Cardiac septum (tissue), 1 donor: ENCODE measurements around the gene SLC10A2. TPM values are rescaled to one million over a fixed set of nuclear protein-coding genes. Genes with fewer than 3 reads are reported as not detected.
"Not testable (repeated sequence)": the region's sequence is repeated elsewhere in the genome, so short reads cannot be mapped to it uniquely, and the experiment has no call there.

ENCODE experiments used
- DNase-seq: peaks from one replicate; pipeline ENCODE4 v3.0.0-alpha.2; 2020; ENCODE audit warnings: low spot score
- intact Hi-C: fragments of 100-400 bp; cut with DNase I; formaldehyde crosslinking; loops from one replicate; pipeline ENCODE4 v1.14.0; 2022
- long read RNA-seq: library from polyadenylated mRNA; unstranded; transcript quantifications from one replicate; pipeline ENCODE4 v2.0.0, GENCODE V29; 2021
- total RNA-seq: library from RNA; stranded (reverse); fragmentation: NEBNext Ultra II Directional; extraction: Animal tissue kit (Norgen Biotek cat#: 25700); gene quantifications from one replicate; pipeline ENCODE4 v1.2.1, GENCODE V29; 2021
- donor health status: DM: no; HTN: no; CAD: no.

SLC10A2 gene, protein sequence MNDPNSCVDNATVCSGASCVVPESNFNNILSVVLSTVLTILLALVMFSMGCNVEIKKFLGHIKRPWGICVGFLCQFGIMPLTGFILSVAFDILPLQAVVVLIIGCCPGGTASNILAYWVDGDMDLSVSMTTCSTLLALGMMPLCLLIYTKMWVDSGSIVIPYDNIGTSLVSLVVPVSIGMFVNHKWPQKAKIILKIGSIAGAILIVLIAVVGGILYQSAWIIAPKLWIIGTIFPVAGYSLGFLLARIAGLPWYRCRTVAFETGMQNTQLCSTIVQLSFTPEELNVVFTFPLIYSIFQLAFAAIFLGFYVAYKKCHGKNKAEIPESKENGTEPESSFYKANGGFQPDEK
- total RNA-seq: not detected
- long read RNA-seq: 0 reads

DNA sequence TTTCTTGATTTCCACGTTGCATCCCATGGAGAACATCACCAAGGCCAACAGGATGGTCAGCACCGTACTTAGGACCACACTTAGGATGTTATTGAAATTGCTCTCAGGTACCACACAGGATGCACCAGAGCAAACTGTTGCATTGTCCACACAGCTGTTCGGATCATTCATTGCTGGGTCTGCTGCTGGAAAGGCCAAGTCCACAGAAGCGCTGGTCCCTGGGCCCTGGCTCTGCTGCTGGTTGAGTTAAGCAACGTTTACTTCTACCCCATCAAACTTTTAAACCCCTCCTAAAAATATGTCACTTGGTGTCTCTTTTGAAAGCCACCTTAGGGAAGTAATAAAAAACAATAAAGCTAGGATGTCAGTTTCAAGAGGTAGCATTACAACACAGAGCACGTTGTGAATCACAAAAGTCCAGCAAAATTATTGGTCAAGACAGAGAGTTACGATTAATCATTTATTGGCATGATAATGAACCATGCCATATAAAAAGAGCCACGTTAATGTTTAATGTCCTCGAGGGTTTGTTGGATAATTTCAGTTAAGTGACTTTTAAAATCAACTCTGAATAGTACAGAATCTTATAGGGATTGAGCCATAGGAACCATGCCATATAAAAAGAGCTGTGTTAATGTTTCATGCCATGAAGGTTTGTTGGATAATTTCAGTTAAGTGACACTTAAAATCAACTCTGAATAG, at the start of gene SLC10A2:
TSS of gene SLC10A2 (minus strand) at position 339 of the 702 bp plus-strand sequence. CDS start at position 171, 168 bp downstream.
- intact Hi-C loops: no loop called here
- DNase-seq: no peak

DNA sequence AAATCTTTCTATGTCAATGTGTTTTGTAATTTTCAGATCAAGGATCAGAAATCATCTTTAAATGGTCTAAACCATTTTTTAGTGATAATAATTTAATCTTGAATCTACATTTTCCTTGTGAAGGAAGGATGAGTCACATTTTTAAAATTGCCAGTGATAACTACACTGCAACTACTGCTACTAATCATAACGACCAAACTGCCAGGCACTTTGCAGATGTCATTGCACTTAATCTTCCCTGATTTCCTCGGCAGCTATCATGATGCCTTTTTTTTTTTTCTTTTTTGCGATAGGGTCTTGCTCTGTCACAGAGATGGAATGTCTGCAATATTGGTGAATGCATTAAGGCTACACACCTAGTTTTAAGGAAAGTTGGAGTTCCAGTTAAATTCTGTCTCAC, 41.4 kb upstream of the SLC10A2 start:
- DNase-seq: no peak
- intact Hi-C loops: no loop called here

- no peak for DNase-seq
- intact Hi-C loops: no loop called here
These were observed 38.1 kb upstream of the SLC10A2 start for GRCh38 chr13:103104340-103104739.

GRCh38 chr13:103103456-103103855, 37.2 kb upstream of the SLC10A2 start:
- DNase-seq, intact Hi-C loops: not testable (repeated sequence)

GRCh38 chr13:103102482-103102881, 36.3 kb upstream of the SLC10A2 start:
- no peak for DNase-seq
- intact Hi-C loops: no loop called here

DNA sequence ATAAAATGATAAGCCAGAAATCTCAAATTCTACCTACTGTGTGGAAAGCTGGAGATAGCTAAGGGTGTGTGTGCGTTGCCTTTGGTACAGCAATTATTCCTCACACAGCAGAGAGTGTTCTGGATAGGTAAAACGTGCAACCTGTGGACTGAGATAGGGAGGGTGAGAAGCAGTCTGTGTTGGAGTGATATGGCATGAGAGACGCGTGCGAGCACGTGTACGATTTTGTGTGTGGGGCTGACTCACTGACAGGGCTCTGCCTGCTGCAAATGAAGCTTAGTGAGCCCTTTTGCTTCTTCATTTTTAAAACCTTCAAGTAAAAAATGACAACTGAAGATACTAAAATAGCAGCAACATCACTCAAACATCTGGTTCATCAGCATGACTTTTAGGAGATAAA, 35.7 kb upstream of the SLC10A2 start:
- intact Hi-C loops: no loop called here
- DNase-seq: no peak

DNA sequence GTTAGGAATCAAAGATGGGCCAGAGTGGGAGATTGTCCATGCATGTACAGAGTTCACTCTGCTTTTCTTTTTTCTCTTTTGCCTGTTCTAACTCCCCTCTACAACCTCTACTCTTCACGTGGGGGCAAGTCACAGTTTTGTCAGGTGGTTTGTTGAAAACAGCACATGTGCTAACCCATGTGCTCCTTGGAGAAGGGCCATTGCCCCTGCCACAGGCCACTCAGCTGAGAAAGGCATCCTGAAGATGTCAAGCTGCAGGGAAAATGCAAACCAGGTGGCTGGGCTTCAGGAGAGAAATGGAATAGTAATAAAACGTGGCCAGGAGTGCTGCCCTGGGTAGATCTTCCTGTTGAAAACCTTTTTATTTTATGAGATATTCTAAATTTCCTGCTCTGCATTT, 35.3 kb upstream of the SLC10A2 start:
- no peak for DNase-seq
- intact Hi-C loops: no loop called here

- DNase-seq: no peak
- intact Hi-C loops: no loop called here
These were observed 34.6 kb upstream of the SLC10A2 start for GRCh38 chr13:103100830-103101229.

DNA sequence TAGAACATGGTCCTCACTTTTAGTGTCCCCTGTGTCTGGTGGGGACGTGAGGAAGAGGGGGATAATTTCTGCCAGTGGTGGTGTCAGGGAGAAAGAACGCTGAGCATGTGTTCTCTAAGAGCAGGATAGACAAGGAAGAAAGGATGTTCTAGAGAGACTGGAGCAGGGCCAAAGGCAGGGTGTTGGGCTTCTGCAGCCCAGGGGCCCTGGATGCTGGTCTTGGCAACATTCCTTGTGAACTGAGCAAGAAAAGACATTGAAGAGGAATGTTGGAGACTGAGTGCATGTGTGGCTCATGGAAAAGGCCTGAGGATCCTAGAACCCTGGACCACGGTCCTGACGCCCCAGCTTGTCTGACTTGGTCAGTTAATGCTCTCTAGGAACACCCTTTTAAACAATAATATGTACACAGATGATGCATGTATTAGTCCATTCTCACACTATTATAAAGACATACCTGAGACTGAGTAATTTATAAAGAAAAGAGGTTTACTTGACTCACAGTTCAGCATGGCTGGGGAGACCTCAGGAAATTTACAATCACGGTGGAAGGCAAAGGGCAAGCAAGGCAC, 33.6 kb upstream of the SLC10A2 start:
- DNase-seq: no peak
- intact Hi-C loops: no loop called here

- no peak for DNase-seq
- intact Hi-C loops: no loop called here
These were observed 32.3 kb upstream of the SLC10A2 start for GRCh38 chr13:103098535-103098934.

GRCh38 chr13:103097366-103097928, 31.2 kb upstream of the SLC10A2 start:
- intact Hi-C loops: no loop called here
- DNase-seq: no peak

- intact Hi-C loops, DNase-seq: not testable (repeated sequence)
These were observed 27.4 kb upstream of the SLC10A2 start for GRCh38 chr13:103093649-103094048.

- intact Hi-C loops: no loop called here
- no peak for DNase-seq
These were observed 21.1 kb upstream of the SLC10A2 start for GRCh38 chr13:103087275-103087674.

DNA sequence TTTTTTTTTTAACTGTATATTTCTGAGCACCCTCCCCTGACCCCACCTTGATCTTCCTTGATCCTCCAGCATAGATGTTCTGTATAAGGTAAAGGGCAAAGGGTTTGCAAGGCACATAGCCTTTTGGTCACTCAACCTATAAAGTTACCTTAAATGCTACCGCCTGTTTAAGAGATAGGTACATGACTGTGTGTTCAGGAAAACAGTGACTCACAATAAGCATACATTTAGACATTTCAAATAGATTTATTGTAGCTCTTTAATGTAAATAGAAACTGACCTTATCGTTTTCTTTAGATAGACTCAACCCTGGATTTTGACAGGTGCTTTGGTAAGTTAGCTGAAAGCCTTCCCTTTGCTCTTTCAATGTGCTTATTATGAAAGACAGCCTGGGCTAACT, 15.2 kb upstream of the SLC10A2 start:
- intact Hi-C loops: no loop called here
- DNase-seq: no peak

DNA sequence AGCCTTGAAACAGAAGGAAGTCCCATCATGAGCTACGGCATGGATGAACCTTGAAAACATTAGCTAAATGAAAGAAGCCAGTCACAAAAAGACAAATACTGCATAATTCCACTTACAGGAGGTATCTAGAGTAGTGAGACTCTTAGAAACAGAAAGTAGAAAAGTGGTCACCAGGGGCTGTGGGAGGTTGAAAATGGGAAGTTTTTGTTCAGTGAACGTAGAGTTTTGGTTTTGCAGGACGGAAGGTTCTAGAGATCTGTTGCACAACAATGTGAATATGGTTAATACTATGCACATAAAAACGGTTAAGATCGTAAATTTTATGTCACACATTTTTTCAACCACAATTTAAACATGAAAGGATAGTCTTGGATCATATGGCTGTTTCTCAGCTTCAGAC, 11.9 kb upstream of the SLC10A2 start:
- intact Hi-C loops: no loop called here
- no peak for DNase-seq

GRCh38 chr13:103068836-103069235, 2.6 kb upstream of the SLC10A2 start:
- intact Hi-C loops: no loop called here
- DNase-seq: no peak

DNA sequence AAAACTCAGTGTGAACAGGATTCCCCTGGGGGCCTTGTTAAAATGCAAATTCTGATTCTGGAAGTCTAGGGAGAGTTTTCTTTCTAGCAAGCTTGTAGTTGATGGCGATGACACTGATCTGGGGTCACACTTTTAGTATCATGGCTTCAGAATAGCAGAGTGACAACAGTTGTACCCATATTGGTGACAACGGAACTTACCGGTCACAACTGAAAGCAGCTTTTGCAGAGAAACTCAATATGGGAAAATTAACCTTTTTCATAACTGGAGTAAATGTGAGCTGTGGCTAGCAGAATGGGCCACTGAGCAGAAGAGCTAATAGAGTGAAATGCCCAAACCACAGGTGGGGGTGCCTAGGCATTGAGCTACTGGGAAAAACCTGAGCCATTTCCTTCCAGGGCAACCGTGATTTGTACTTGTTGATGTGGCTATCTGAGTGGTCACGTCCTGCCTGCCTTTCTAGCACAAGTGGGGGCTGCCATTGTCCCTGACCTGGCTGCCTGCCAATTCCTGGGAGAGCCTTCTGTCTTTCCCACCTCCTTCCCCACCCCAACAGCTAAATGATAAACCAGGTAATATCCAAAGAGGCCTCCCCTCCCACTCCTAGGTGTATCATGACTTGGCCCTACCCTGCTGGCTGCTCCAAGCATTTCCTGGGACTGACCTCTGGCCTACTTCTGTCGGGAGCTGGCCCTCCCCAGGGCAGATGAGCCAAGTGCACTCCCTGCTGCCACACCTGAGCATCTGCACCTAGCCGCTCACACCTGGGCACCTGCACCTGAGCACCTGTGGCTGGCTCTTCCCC, 1.7 kb upstream of the SLC10A2 start:
- DNase-seq: no peak
- intact Hi-C loops: no loop called here

GRCh38 chr13:103066781-103067345, 646 bp upstream of the SLC10A2 start:
- intact Hi-C loops: no loop called here
- DNase-seq: no peak

DNA sequence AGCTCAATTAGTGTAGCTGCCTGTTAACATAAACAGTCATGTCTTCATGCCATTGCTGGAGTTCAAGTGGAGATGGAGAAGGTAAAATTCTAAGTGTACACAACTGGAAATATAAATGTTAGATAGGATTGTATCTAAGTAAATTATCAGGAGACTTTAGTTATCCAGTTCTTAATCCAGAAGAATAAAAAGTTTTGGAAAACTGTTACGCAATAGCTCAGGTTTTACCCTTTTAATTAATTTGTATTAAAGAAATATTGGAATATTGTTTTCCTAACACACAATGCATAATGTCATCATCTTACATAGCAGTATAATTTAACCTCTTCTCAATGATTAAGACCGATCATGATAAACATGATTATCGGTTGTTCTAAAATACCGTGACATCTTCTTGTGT, 2.8 kb downstream of the SLC10A2 start:
- intact Hi-C loops: no loop called here
- no peak for DNase-seq
